ENCODE data around the gene CSNK2A2. TPM values are rescaled to one million over a fixed set of nuclear protein-coding genes. Genes with fewer than 3 reads are reported as not detected.

Gene CSNK2A2
- total RNA-seq, 6 experiments from 2014 or later, result 57.7 to 66.8 (median 61.2) TPM

DNA sequence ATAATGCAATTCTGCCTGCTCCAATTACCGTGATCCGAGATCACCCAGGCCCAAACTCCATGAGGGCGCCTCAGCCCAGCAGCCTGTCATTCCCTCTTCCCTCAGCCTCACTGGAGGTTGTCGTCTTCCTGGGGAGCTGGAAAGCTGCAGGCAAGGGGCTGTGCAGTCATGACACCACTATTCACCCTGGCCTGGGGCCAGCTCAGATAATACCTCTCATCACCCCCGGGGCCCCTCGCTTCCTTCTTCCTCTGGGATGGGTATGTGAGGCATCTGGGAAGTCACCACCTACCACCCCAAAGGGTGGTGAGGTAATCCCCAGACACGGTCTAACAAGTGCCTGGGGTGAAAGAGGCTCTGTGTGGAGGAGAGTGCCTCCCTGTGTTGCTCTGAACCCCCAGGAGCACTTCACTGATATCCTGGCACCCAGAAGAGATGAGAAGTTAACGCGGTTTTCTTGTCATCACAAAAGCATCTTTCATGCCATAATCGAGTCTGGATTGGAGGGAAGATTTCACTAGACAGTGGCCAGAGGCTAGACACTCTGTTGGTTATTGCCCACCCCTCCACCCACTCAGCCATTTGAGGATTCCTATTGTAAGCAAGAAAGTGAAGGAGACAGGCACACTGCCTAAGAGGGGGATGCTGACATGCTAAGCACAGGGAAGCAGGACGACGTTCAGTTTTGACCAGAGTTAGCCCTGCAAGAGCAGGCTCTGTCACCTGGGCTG is 87.2 kb downstream of the CSNK2A2 start:
- peaks cover 24% of the 10 kb centered on the region for H3K36me3 Mint-ChIP-seq (ENCODE audit: low read depth)
- H3K4me3 Mint-ChIP-seq, result peak overlapping the region; percentile 41
- DNase-seq, result peak; percentile 69
- no peaks in the 10 kb centered on the region for H3K9me3 Mint-ChIP-seq
- H3K4me1 Mint-ChIP-seq (ENCODE audit: low read depth), result peaks cover 17% of the 10 kb centered on the region
- TF ChIP-seq CTCF (IDR thresholded peaks at IDR 0.05), result no peak
- no peaks in the 10 kb centered on the region for H3K27me3 Mint-ChIP-seq (ENCODE audit: insufficient read depth)
- H3K27ac Mint-ChIP-seq, result no peak overlapping the region

DNA sequence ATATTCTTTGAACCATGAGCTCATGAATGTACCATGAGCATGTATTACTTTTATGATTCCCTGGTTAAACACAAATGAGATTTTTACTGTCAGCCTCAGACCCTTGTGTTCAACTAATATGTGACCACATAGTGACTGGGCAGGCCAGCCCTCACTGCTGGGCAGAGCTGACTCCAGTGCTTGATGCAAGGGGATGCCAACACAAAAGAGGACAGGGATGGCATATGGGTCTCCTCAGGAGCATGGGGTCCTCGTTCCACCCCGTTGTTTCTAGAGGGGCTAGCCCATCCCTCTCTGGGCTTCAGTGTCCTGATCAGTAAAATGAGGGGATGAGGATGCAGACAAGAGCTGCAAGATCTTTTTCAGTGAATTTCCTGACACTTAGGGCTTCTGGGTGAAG is 88.0 kb downstream of the CSNK2A2 start:
- TF ChIP-seq CTCF (IDR thresholded peaks at IDR 0.05), result no peak
- Mint-ChIP-seq H3K27me3 (ENCODE audit: insufficient read depth) (peaks cover 2% of the 10 kb centered on the region; the same call in 1 of the 2 replicates), H3K27ac (no peak overlapping the region), H3K4me1 (ENCODE audit: low read depth) (peaks cover 17% of the 10 kb centered on the region), H3K9me3 (no peaks in the 10 kb centered on the region), H3K36me3 (ENCODE audit: low read depth) (peaks cover 17% of the 10 kb centered on the region), H3K4me3 (no peak overlapping the region; the same call in 1 of the 2 replicates)
- DNase-seq, result no peak

DNA sequence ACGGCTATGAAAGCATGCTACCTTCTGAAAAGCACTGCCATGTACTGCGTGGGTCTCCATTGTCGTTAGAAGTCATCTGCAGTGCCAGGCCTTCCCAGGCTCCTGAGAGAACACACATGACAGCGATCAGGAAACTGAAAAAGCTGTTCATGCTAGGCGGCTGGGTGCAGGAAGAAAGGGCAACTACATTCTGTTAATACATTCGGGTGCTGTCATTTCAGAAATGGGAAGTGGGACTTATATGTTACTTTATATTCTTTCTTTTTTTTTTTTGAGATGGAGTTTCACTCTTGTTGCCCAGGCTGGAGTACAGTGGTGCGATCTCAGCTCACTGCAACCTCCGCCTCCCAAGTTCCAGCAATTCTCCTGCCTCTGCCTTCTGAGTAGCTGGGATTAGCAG is 88.6 kb downstream of the CSNK2A2 start:
- Mint-ChIP-seq H3K9me3 (no peaks in the 10 kb centered on the region), H3K36me3 (ENCODE audit: low read depth) (peaks cover 14% of the 10 kb centered on the region), H3K27ac (no peak overlapping the region), H3K4me3 (no peak overlapping the region), H3K4me1 (ENCODE audit: low read depth) (peaks cover 17% of the 10 kb centered on the region), H3K27me3 (ENCODE audit: insufficient read depth) (peaks cover 2% of the 10 kb centered on the region; the same call in 1 of the 2 replicates)
- no peak for TF ChIP-seq CTCF (IDR thresholded peaks at IDR 0.05)
- no peak for DNase-seq

Other genes starting within 250 kb of the CSNK2A2 start
- gene CNGB1, start 227.0 kb downstream of the CSNK2A2 start, total RNA-seq (2021; fragmentation: NEBNext Ultra II Directional; extraction: Animal tissue kit (Norgen Biotek cat#: 25700)), result under 1 TPM in 1 of 6 experiments, not detected in 5; 0.02 TPM
- gene ZNF319, start 197.4 kb downstream of the CSNK2A2 start, total RNA-seq (2021; fragmentation: NEBNext Ultra II Directional; extraction: Animal tissue kit (Norgen Biotek cat#: 25700)), result 10 to 100 TPM in 2 of 6 experiments, 1 to 10 TPM in 4; 8.3 to 12.0 (median 9.4) TPM
- gene USB1, start 196.7 kb downstream of the CSNK2A2 start, total RNA-seq (2021; fragmentation: NEBNext Ultra II Directional; extraction: Animal tissue kit (Norgen Biotek cat#: 25700)), result 10 to 100 TPM; 62.9 to 88.3 (median 76.3) TPM
- gene MMP15, start 172.4 kb downstream of the CSNK2A2 start, total RNA-seq (2021; fragmentation: NEBNext Ultra II Directional; extraction: Animal tissue kit (Norgen Biotek cat#: 25700)), result 1 to 10 TPM in 4 of 6 experiments, under 1 TPM in 2; 0.82 to 4.1 (median 1.1) TPM
- 10 to 100 TPM; 31.6 to 35.9 (median 34.0) TPM for gene CFAP20, start 68.7 kb downstream of the CSNK2A2 start, total RNA-seq (2021; fragmentation: NEBNext Ultra II Directional; extraction: Animal tissue kit (Norgen Biotek cat#: 25700))
- gene PRSS54, start 96.9 kb upstream of the CSNK2A2 start, total RNA-seq (2021; fragmentation: NEBNext Ultra II Directional; extraction: Animal tissue kit (Norgen Biotek cat#: 25700)), result not detected
- gene GINS3, start 194.4 kb upstream of the CSNK2A2 start, total RNA-seq (2021; fragmentation: NEBNext Ultra II Directional; extraction: Animal tissue kit (Norgen Biotek cat#: 25700)), result 1 to 10 TPM; 3.0 to 6.4 (median 5.9) TPM

All from HFFc6 (cell line).